ENCODE data around the gene CMTM4.
"Not testable (repeated sequence)": the region's sequence is repeated elsewhere in the genome, so short reads cannot be mapped to it uniquely, and the experiment has no call there.

Gene CMTM4

GRCh38 chr16:66639091-66639885, 57.3 kb downstream of the CMTM4 start:
- DNase-seq: no peak

GRCh38 chr16:66637806-66638205, 58.7 kb downstream of the CMTM4 start:
- no peak for DNase-seq

- DNase-seq: no peak
Measured at GRCh38 chr16:66636199-66636598, 60.3 kb downstream of the CMTM4 start.

- no peak for DNase-seq
Measured at GRCh38 chr16:66635406-66635805, 61.1 kb downstream of the CMTM4 start.

GRCh38 chr16:66634527-66635196, 61.9 kb downstream of the CMTM4 start:
- no peak for DNase-seq

GRCh38 chr16:66631558-66631957, 65.0 kb downstream of the CMTM4 start:
- not testable (repeated sequence) for DNase-seq

- not testable (repeated sequence) for DNase-seq
Measured at GRCh38 chr16:66630561-66631260, 65.8 kb downstream of the CMTM4 start.

- DNase-seq: no peak
Measured at GRCh38 chr16:66629856-66630255, 66.7 kb downstream of the CMTM4 start.

- DNase-seq: not testable (repeated sequence)
Measured at GRCh38 chr16:66627611-66628378, 68.7 kb downstream of the CMTM4 start.

GRCh38 chr16:66623755-66624154, 72.8 kb downstream of the CMTM4 start:
- no peak for DNase-seq

GRCh38 chr16:66622863-66623262, 73.7 kb downstream of the CMTM4 start:
- DNase-seq: no peak

GRCh38 chr16:66621973-66622372, 74.6 kb downstream of the CMTM4 start:
- no peak for DNase-seq

GRCh38 chr16:66620429-66620795, 76.1 kb downstream of the CMTM4 start:
- DNase-seq: peak; percentile 8 to 41

- peak; percentile 15 to 60 for DNase-seq
Measured at GRCh38 chr16:66619534-66620428, 76.8 kb downstream of the CMTM4 start.

- DNase-seq: peak in 1 of 2 experiments; percentile 51
Measured at GRCh38 chr16:66618588-66619375, 77.8 kb downstream of the CMTM4 start.

- no peak for DNase-seq
Measured at GRCh38 chr16:66617728-66618127, 78.8 kb downstream of the CMTM4 start.

GRCh38 chr16:66617010-66617434, 79.5 kb downstream of the CMTM4 start:
- DNase-seq: no peak

- no peak for DNase-seq
Measured at GRCh38 chr16:66616592-66616991, 80.0 kb downstream of the CMTM4 start.

- no peak for DNase-seq
Measured at GRCh38 chr16:66616169-66616568, 80.4 kb downstream of the CMTM4 start.

- no peak for DNase-seq
Measured at GRCh38 chr16:66614161-66614802, 82.3 kb downstream of the CMTM4 start.

Data from NCI-H524 (cell line).